GM12864 (cell line): Measurements from ENCODE around the gene GNAQ.
"Not testable (repeated sequence)": the region's sequence is repeated elsewhere in the genome, so short reads cannot be mapped to it uniquely, and the experiment has no call there.

Source experiments
- DNase-seq: peaks from one replicate; pipeline ENCODE4 v3.0.0-alpha.2; 2011; ENCODE audit warnings: low read depth
- H3K4me3 ChIP-seq: 2 replicates; pipeline ENCODE4 v1.5.1; 2011; ENCODE audit warnings: mild to moderate bottlenecking, low read depth, low read length, control low read depth
- CTCF ChIP-seq: IDR thresholded peaks from 2 replicates; pipeline ENCODE4 v1.5.1; 2011; ENCODE audit warnings: low read depth, mild to moderate bottlenecking, moderate library complexity, low read length, control low read depth, inconsistent platforms; ENCODE audit errors: missing control alignments

The GNAQ gene

GRCh38 chr9:77708064-77708815 lies 323.4 kb downstream of the GNAQ start:
- no peak for DNase-seq
- TF ChIP-seq CTCF = no peak
- no peak overlapping the region for H3K4me3 ChIP-seq

GRCh38 chr9:77707383-77708063 lies 324.1 kb downstream of the GNAQ start:
- no peak overlapping the region for H3K4me3 ChIP-seq
- no peak for DNase-seq
- TF ChIP-seq CTCF = no peak

GRCh38 chr9:77705636-77706035 lies 326.0 kb downstream of the GNAQ start:
- no peak for DNase-seq
- H3K4me3 ChIP-seq = no peak overlapping the region
- no peak for TF ChIP-seq CTCF

- DNase-seq, H3K4me3 ChIP-seq: not testable (repeated sequence)
Measured at GRCh38 chr9:77702521-77703390, 328.9 kb downstream of the GNAQ start.

GRCh38 chr9:77697238-77697984 lies 334.2 kb downstream of the GNAQ start:
- no peak for TF ChIP-seq CTCF
- DNase-seq = no peak
- H3K4me3 ChIP-seq = no peak overlapping the region

- H3K4me3 ChIP-seq, DNase-seq: not testable (repeated sequence)
Measured at GRCh38 chr9:77690723-77691122, 340.9 kb downstream of the GNAQ start.

GRCh38 chr9:77690119-77690518 lies 341.5 kb downstream of the GNAQ start:
- H3K4me3 ChIP-seq, DNase-seq: not testable (repeated sequence)

- not testable (repeated sequence) for H3K4me3 ChIP-seq, DNase-seq
Measured at GRCh38 chr9:77687737-77688136, 343.9 kb downstream of the GNAQ start.
